ENCODE results near the gene ROPN1.
"Not testable (repeated sequence)": the region's sequence is repeated elsewhere in the genome, so short reads cannot be mapped to it uniquely, and the experiment has no call there.

- peak; percentile 62 for TF ChIP-seq CTCF (IDR thresholded peaks at IDR 0.05; ENCODE audit: low read length)
- not testable (repeated sequence) for TF ChIP-seq EZH2phosphoT487 (IDR thresholded peaks at IDR 0.05; ENCODE audit: low read length); EZH2 (optimal IDR thresholded peaks at IDR 0.05; ENCODE audit: low read depth, low read length)
Measured at GRCh38 chr3:123979525-123980501, 12.1 kb downstream of the ROPN1 start.
